ENCODE measurements around the gene CDK6. TPM values are rescaled to one million over a fixed set of nuclear protein-coding genes. Genes with fewer than 3 reads are reported as not detected.

Gene CDK6
- total and polyA plus RNA-seq, 2 experiments from 2014 or later = 17.8 to 61.5 TPM

DNA sequence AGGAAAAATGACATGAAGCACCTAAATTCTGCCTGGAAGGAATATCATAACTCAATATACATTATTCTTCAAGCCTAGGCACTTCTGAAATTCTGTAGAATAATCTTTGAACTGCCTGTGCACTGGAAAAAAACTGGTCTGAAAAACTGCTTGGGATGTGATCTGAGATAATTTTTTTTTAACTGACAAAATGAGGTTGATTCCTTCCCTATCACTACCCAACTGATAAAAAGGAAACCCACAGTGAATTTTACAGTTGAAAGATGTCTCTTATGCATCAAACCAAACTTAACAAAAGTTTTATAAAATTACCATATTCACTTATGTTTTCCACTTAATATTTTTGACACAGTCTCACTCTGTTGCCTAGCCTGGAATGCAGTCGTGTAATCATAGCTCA lies 179.0 kb downstream of the CDK6 start:
- no peak overlapping the region for H3K4me2 ChIP-seq (ENCODE audit: unreplicated experiment)
- in situ Hi-C loops (cut with MboI) = no loop called here
- H3K79me2 ChIP-seq (ENCODE audit: insufficient read depth) = peaks cover 95% of the 10 kb centered on the region
- H2AFZ ChIP-seq = no peak overlapping the region
- no peaks in the 10 kb centered on the region for H3K9me2 ChIP-seq (ENCODE audit: insufficient read depth)
- no peaks in the 10 kb centered on the region for H3K9me3 ChIP-seq (ENCODE audit: low read depth)
- no peaks in the 10 kb centered on the region for H3K4me1 ChIP-seq (ENCODE audit: insufficient read depth)
- no peak overlapping the region for H3K9ac ChIP-seq
- H3F3A ChIP-seq (ENCODE audit: insufficient read depth) = no peaks in the 10 kb centered on the region
- H3K36me3 ChIP-seq (ENCODE audit: low read depth) = peaks cover 5% of the 10 kb centered on the region; the same call in 1 of the 2 replicates
- DNase-seq = no peak
- H3K4me3 ChIP-seq = no peak overlapping the region
- no peak overlapping the region for H3K27ac ChIP-seq
- no peaks in the 10 kb centered on the region for H3K27me3 ChIP-seq (replicated peaks; ENCODE audit: insufficient read depth)
- no peaks in the 10 kb centered on the region for H4K20me1 ChIP-seq (ENCODE audit: insufficient read depth)
- 95 to 98% methylated on average over 1 of the region's 1 CpG for WGBS, 2 experiments (ENCODE audit: low coverage in 1 of 2, low lambda C conversion rate in 2 of 2, missing lambda C conversion rate in 2 of 2)
- TF ChIP-seq EZH2phosphoT487 (IDR thresholded peaks at IDR 0.05; ENCODE audit: insufficient read depth, low read depth) = no peak

DNA sequence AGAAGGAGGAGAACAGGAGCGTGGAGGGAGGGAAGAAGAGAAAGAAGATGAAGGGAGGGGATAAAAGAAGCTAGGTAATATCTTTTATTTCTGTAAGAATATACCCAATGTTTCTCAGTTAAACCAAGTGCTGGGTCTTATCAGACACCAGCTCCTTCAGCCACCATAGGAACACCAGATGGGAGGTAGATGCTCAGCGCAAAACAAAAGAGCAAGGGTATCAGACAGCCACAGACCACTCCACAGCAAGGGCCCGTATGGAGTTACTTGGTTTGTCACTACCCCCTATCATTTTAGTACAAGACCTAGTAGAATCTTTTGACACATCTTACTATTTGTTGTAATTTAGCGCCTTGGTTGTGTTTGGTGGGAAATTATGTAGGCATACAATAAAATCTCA lies 180.3 kb downstream of the CDK6 start:
- no peaks in the 10 kb centered on the region for H4K20me1 ChIP-seq (ENCODE audit: insufficient read depth)
- no peak overlapping the region for H3K27ac ChIP-seq
- no peaks in the 10 kb centered on the region for H3K27me3 ChIP-seq (replicated peaks; ENCODE audit: insufficient read depth)
- no peak overlapping the region for H3K4me3 ChIP-seq
- H3F3A ChIP-seq (ENCODE audit: insufficient read depth) = no peaks in the 10 kb centered on the region
- H3K4me2 ChIP-seq (ENCODE audit: unreplicated experiment) = no peak overlapping the region
- H3K4me1 ChIP-seq (ENCODE audit: insufficient read depth) = no peaks in the 10 kb centered on the region
- no peak for DNase-seq
- no peak for TF ChIP-seq EZH2phosphoT487 (IDR thresholded peaks at IDR 0.05; ENCODE audit: insufficient read depth, low read depth)
- no peak for TF ChIP-seq EZH2 (IDR thresholded peaks at IDR 0.05; ENCODE audit: insufficient read depth, poor library complexity, severe bottlenecking)
- in situ Hi-C loops (cut with MboI) = no loop called here
- no peaks in the 10 kb centered on the region for H3K9me3 ChIP-seq (ENCODE audit: low read depth)
- WGBS, 2 experiments (ENCODE audit: low coverage in 1 of 2, low lambda C conversion rate in 2 of 2, missing lambda C conversion rate in 2 of 2) = 98 to 99% methylated on average over 4 of the region's 4 CpGs
- H3K36me3 ChIP-seq (ENCODE audit: low read depth) = peaks cover 5% of the 10 kb centered on the region; the same call in 1 of the 2 replicates
- no peak overlapping the region for H2AFZ ChIP-seq
- H3K9me2 ChIP-seq (ENCODE audit: insufficient read depth) = no peaks in the 10 kb centered on the region
- peaks cover 99% of the 10 kb centered on the region for H3K79me2 ChIP-seq (ENCODE audit: insufficient read depth)
- no peak overlapping the region for H3K9ac ChIP-seq

DNA sequence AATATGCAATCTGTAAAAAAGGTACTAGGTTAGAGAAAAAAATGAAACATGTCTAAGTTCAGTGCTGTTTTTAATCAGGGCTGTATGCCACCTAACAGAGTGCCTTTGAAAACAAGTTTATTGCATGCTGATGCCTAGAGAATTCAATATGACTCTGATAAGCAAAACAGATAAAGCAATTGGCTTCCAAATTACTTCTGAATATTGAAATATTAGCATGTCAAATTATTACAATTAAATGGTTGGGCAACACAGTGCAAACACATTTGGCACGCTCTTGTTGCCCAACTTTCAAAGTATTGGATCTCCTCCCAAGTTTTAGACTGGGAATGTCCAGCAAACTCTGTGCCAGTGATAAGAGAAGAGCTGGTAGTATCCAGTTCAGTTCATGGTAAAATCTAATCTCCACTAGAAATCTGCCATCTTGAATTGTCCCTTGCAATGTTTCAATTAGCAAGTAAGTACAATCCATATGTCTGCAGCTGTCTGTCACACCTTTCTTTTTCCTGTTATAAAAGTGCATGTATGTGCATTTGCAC lies 181.0 kb downstream of the CDK6 start:
- Histone ChIP-seq H3K36me3 (ENCODE audit: low read depth) (peaks cover 5% of the 10 kb centered on the region; the same call in 1 of the 2 replicates), H4K20me1 (ENCODE audit: insufficient read depth) (no peaks in the 10 kb centered on the region), H3K27ac (no peak overlapping the region), H3K79me2 (ENCODE audit: insufficient read depth) (peaks cover 99% of the 10 kb centered on the region), H2AFZ (no peak overlapping the region), H3F3A (ENCODE audit: insufficient read depth) (no peaks in the 10 kb centered on the region), H3K9me2 (ENCODE audit: insufficient read depth) (no peaks in the 10 kb centered on the region), H3K9ac (no peak overlapping the region), H3K27me3 (replicated peaks; ENCODE audit: insufficient read depth) (no peaks in the 10 kb centered on the region), H3K4me3 (no peak overlapping the region), H3K9me3 (ENCODE audit: low read depth) (no peaks in the 10 kb centered on the region), H3K4me1 (ENCODE audit: insufficient read depth) (no peaks in the 10 kb centered on the region), H3K4me2 (ENCODE audit: unreplicated experiment) (no peak overlapping the region)
- WGBS, 2 experiments (ENCODE audit: low coverage in 1 of 2, low lambda C conversion rate in 2 of 2, missing lambda C conversion rate in 2 of 2) = 100% methylated on average over 1 of the region's 1 CpG
- TF ChIP-seq EZH2phosphoT487 (IDR thresholded peaks at IDR 0.05; ENCODE audit: insufficient read depth, low read depth) (no peak), EZH2 (IDR thresholded peaks at IDR 0.05; ENCODE audit: insufficient read depth, poor library complexity, severe bottlenecking) (no peak)
- in situ Hi-C loops (cut with MboI) = no loop called here
- DNase-seq = no peak

DNA sequence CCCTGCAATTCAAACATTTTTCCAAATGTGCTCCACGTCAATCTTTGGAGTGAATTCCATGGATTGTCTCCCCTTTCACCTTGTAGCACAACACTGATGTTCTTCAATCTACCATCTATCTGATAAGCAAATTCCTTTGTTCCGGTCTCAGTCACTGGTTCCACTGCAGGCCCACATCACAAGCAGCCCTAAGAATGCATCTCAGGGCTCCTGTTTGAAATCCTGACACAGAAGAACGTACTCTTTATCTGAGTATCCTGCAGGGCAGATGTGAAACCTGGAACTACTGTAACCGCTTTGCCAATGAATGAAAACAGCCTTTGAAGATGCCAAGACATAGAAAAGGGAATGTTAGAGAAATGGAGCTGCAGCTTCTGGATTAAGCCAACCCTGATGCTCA lies 183.2 kb downstream of the CDK6 start:
- Histone ChIP-seq H2AFZ (no peak overlapping the region), H3K4me1 (ENCODE audit: insufficient read depth) (no peaks in the 10 kb centered on the region), H3F3A (ENCODE audit: insufficient read depth) (no peaks in the 10 kb centered on the region), H3K27me3 (replicated peaks; ENCODE audit: insufficient read depth) (no peaks in the 10 kb centered on the region), H3K27ac (no peak overlapping the region), H3K36me3 (ENCODE audit: low read depth) (no peaks in the 10 kb centered on the region; the same call in 1 of the 2 replicates), H4K20me1 (ENCODE audit: insufficient read depth) (no peaks in the 10 kb centered on the region), H3K79me2 (ENCODE audit: insufficient read depth) (peaks cover 98% of the 10 kb centered on the region), H3K9ac (no peak overlapping the region), H3K4me2 (ENCODE audit: unreplicated experiment) (no peak overlapping the region), H3K9me3 (ENCODE audit: low read depth) (no peaks in the 10 kb centered on the region), H3K4me3 (no peak overlapping the region), H3K9me2 (ENCODE audit: insufficient read depth) (no peaks in the 10 kb centered on the region)
- 96 to 99% methylated on average over 4 of the region's 4 CpGs for WGBS, 2 experiments (ENCODE audit: low coverage in 1 of 2, low lambda C conversion rate in 2 of 2, missing lambda C conversion rate in 2 of 2)
- DNase-seq = no peak
- in situ Hi-C loops (cut with MboI) = no loop called here
- TF ChIP-seq EZH2phosphoT487 (IDR thresholded peaks at IDR 0.05; ENCODE audit: insufficient read depth, low read depth) = no peak
- TF ChIP-seq EZH2 (IDR thresholded peaks at IDR 0.05; ENCODE audit: insufficient read depth, poor library complexity, severe bottlenecking) = no peak

DNA sequence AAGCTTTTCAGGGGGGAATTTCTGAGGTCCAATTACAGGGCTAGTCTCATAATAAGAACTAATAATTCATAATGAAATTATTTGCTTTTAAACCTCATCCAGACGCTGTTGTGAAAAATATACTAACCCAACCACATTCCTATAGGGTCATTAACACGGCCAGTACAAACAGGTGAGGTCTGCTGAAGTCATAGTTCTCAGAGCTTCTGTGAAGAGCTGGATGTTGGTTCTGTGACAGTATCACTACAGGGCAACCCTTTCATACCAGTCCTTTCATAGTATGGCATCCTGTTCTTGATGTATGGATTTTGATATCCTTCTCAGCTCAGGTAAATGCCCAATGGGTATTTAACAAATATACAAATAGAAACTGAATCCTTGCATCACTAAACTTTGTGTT lies 183.8 kb downstream of the CDK6 start:
- Histone ChIP-seq H3K27me3 (replicated peaks; ENCODE audit: insufficient read depth) (no peaks in the 10 kb centered on the region), H3F3A (ENCODE audit: insufficient read depth) (no peaks in the 10 kb centered on the region), H2AFZ (no peak overlapping the region), H3K79me2 (ENCODE audit: insufficient read depth) (peaks cover 98% of the 10 kb centered on the region), H3K9me3 (ENCODE audit: low read depth) (no peaks in the 10 kb centered on the region), H3K36me3 (ENCODE audit: low read depth) (no peaks in the 10 kb centered on the region), H3K27ac (no peak overlapping the region), H3K4me3 (no peak overlapping the region), H3K4me2 (ENCODE audit: unreplicated experiment) (no peak overlapping the region), H3K4me1 (ENCODE audit: insufficient read depth) (no peaks in the 10 kb centered on the region), H3K9me2 (ENCODE audit: insufficient read depth) (no peaks in the 10 kb centered on the region), H3K9ac (no peak overlapping the region), H4K20me1 (ENCODE audit: insufficient read depth) (no peaks in the 10 kb centered on the region)
- in situ Hi-C loops (cut with MboI) = no loop called here
- 67 to 77% methylated on average over 2 of the region's 2 CpGs for whole genome bisulfite sequencing, 2 experiments (ENCODE audit: low coverage in 1 of 2, low lambda C conversion rate in 2 of 2, missing lambda C conversion rate in 2 of 2)
- TF ChIP-seq EZH2phosphoT487 (IDR thresholded peaks at IDR 0.05; ENCODE audit: insufficient read depth, low read depth) (no peak), EZH2 (IDR thresholded peaks at IDR 0.05; ENCODE audit: insufficient read depth, poor library complexity, severe bottlenecking) (no peak)
- no peak for DNase-seq

All from GM23248 (cell line).